ENCODE measurements around the gene SNTN. TPM values are rescaled to one million over a fixed set of nuclear protein-coding genes. Genes with fewer than 3 reads are reported as not detected.
"Not testable (repeated sequence)": the region's sequence is repeated elsewhere in the genome, so short reads cannot be mapped to it uniquely, and the experiment has no call there.

SNTN gene
- total RNA-seq, 1 experiment from 2014 or later = not detected

DNA sequence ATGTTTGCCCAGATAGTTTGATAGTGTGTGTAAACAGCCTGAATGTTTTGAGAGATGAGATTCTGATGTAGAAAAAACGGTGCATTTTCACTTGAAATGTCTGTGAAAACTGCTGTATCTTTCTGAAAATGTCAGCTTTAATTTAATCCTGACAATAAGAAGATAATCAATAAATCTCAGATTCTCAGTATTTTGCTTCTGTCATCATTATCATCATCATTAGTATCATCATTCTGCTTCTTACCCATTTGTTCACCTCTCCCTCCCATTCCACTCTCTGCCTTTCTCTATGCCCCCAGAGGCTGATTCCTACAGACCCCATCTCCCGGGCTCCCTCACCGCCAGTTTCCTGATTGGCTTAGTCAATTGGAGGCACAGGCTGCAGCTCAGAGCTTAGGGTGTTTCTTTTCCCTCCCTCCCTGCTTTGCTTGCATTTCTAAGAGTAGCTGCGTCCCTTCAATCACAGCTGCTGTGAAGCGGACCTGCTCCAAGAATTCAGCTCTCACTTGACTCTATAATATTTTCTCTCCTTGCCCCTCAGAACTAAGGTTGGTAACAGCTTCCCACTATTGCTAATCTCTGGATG is 8.2 kb upstream of the SNTN start:
- POLR2A ChIA-PET = interaction anchor here (0.6 kb wide), 1 partner anchor 213 kb away, joined by 4 read pairs; no protein-coding TSS in a partner anchor

GRCh38 chr3:63644928-63645781 is 7.3 kb upstream of the SNTN start:
- H3K27me3 ChIP-seq (replicated peaks; ENCODE audit: control insufficient read depth, insufficient read depth, low read length); CTCF ChIA-PET; H3K4me1 ChIP-seq; H3K36me3 ChIP-seq (ENCODE audit: control insufficient read depth, insufficient read depth, low read length); BruUV-seq (replicated peaks); H3K9me3 Mint-ChIP-seq (ENCODE audit: unreplicated experiment); POLR2A ChIA-PET; H3K36me3 Mint-ChIP-seq (ENCODE audit: insufficient read depth, unreplicated experiment); H3K9me3 ChIP-seq; H3K27me3 Mint-ChIP-seq (ENCODE audit: insufficient read depth, unreplicated experiment): not testable (repeated sequence)
- intact Hi-C loops (cut with micrococcal nuclease; ENCODE audit: unreplicated experiment) = loop anchor here (1.0 kb wide), 1 partner anchor 69 kb away; no protein-coding TSS in a partner anchor
- DNase-seq = peak; percentile 54 to 62
- H3K4me3 Mint-ChIP-seq (ENCODE audit: unreplicated experiment) = peak overlapping the region; percentile 86
- H3K4me1 Mint-ChIP-seq (ENCODE audit: low read depth, unreplicated experiment) = peaks cover 14% of the 10 kb centered on the region
- peak overlapping the region; percentile 39 for H3K4me3 ChIP-seq (ENCODE audit: low read depth, low read length)
- peak overlapping the region; percentile 55 for H3K27ac Mint-ChIP-seq (ENCODE audit: unreplicated experiment)

More for the DNA sequence above, 8.2 kb upstream of the SNTN start:
- Mint-ChIP-seq H3K4me3 (ENCODE audit: unreplicated experiment) (peak overlapping the region; percentile 86), H3K36me3 (ENCODE audit: insufficient read depth, unreplicated experiment) (no peaks in the 10 kb centered on the region), H3K4me1 (ENCODE audit: low read depth, unreplicated experiment) (peaks cover 14% of the 10 kb centered on the region), H3K27ac (ENCODE audit: unreplicated experiment) (no peak overlapping the region), H3K9me3 (ENCODE audit: unreplicated experiment) (no peaks in the 10 kb centered on the region), H3K27me3 (ENCODE audit: insufficient read depth, unreplicated experiment) (peaks cover 2% of the 10 kb centered on the region)
- peak overlapping the region; percentile 39; the same call in 1 of the 2 replicates for H3K4me3 ChIP-seq (ENCODE audit: low read depth, low read length)
- intact Hi-C loops (cut with micrococcal nuclease; ENCODE audit: unreplicated experiment) = no loop called here
- no peaks in the 10 kb centered on the region for H3K4me1 ChIP-seq
- no TSS peak for BruUV-seq (replicated peaks)
- CTCF ChIA-PET = no interaction called here
- no peak for DNase-seq
- H3K9me3 ChIP-seq = no peaks in the 10 kb centered on the region
- no peaks in the 10 kb centered on the region for H3K27me3 ChIP-seq (replicated peaks; ENCODE audit: control insufficient read depth, insufficient read depth, low read length)
- no peaks in the 10 kb centered on the region for H3K36me3 ChIP-seq (ENCODE audit: control insufficient read depth, insufficient read depth, low read length)
- TF ChIP-seq, protein P1, sequence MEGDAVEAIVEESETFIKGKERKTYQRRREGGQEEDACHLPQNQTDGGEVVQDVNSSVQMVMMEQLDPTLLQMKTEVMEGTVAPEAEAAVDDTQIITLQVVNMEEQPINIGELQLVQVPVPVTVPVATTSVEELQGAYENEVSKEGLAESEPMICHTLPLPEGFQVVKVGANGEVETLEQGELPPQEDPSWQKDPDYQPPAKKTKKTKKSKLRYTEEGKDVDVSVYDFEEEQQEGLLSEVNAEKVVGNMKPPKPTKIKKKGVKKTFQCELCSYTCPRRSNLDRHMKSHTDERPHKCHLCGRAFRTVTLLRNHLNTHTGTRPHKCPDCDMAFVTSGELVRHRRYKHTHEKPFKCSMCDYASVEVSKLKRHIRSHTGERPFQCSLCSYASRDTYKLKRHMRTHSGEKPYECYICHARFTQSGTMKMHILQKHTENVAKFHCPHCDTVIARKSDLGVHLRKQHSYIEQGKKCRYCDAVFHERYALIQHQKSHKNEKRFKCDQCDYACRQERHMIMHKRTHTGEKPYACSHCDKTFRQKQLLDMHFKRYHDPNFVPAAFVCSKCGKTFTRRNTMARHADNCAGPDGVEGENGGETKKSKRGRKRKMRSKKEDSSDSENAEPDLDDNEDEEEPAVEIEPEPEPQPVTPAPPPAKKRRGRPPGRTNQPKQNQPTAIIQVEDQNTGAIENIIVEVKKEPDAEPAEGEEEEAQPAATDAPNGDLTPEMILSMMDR (IDR thresholded peaks at IDR 0.05; ENCODE audit: insufficient read depth in 1 of 2, low read depth in 1 of 2, low read length in 1 of 2, severe bottlenecking in 1 of 2, unreplicated experiment in 1 of 2) = no peak

- no peaks in the 10 kb centered on the region for H3K27me3 Mint-ChIP-seq (ENCODE audit: insufficient read depth, unreplicated experiment)
- POLR2A ChIA-PET = no interaction called here
- H3K4me1 ChIP-seq = no peaks in the 10 kb centered on the region
- intact Hi-C loops (cut with micrococcal nuclease; ENCODE audit: unreplicated experiment) = no loop called here
- CTCF ChIA-PET = no interaction called here
- TF ChIP-seq, protein P1 (IDR thresholded peaks at IDR 0.05; ENCODE audit: insufficient read depth in 1 of 2, low read depth in 1 of 2, low read length in 1 of 2, severe bottlenecking in 1 of 2, unreplicated experiment in 1 of 2) = no peak
- H3K4me1 Mint-ChIP-seq (ENCODE audit: low read depth, unreplicated experiment) = no peaks in the 10 kb centered on the region
- H3K4me3 Mint-ChIP-seq (ENCODE audit: unreplicated experiment) = no peak overlapping the region
- no peaks in the 10 kb centered on the region for H3K9me3 ChIP-seq
- no peak overlapping the region for H3K27ac Mint-ChIP-seq (ENCODE audit: unreplicated experiment)
- no peak overlapping the region for H3K4me3 ChIP-seq (ENCODE audit: low read depth, low read length)
- no peak for DNase-seq
- no peaks in the 10 kb centered on the region for H3K27me3 ChIP-seq (replicated peaks; ENCODE audit: control insufficient read depth, insufficient read depth, low read length)
- H3K36me3 Mint-ChIP-seq (ENCODE audit: insufficient read depth, unreplicated experiment) = no peaks in the 10 kb centered on the region
- BruUV-seq (replicated peaks) = no TSS peak
- no peaks in the 10 kb centered on the region for H3K36me3 ChIP-seq (ENCODE audit: control insufficient read depth, insufficient read depth, low read length)
- no peaks in the 10 kb centered on the region for H3K9me3 Mint-ChIP-seq (ENCODE audit: unreplicated experiment)
These were observed 1.7 kb downstream of the SNTN start for GRCh38 chr3:63654211-63654610.
